NB4 (cell line): ENCODE data around the gene CACNA1F.

ENCODE experiments used
- CTCF ChIP-seq: IDR thresholded peaks from one replicate; pipeline ENCODE4 v1.5.1; 2012; ENCODE audit warnings: low read depth, low read length
- MAX ChIP-seq: IDR thresholded peaks from 2 replicates; pipeline ENCODE4 v1.6.1; 2011; ENCODE audit warnings: low read depth, low read length
- MYC ChIP-seq: IDR thresholded peaks from 2 replicates; pipeline ENCODE4 v1.6.1; 2011; ENCODE audit warnings: low read depth, low read length
- POLR2A ChIP-seq: IDR thresholded peaks from 2 replicates; pipeline ENCODE4 v1.6.1; 2011; ENCODE audit warnings: mild to moderate bottlenecking; ENCODE audit not compliant: insufficient read length; ENCODE audit errors: extremely low read depth

GRCh38 chrX:49249071-49249470 is 15.9 kb upstream of the CACNA1F start:
- TF ChIP-seq CTCF = no peak
- TF ChIP-seq POLR2A = no peak
- TF ChIP-seq MAX = no peak
- no peak for TF ChIP-seq MYC
